Measurements from ENCODE around the gene ACTR1B. TPM values are rescaled to one million over a fixed set of nuclear protein-coding genes. Genes with fewer than 3 reads are reported as not detected.
A peak's percentile ranks its signal among the peaks of the same experiment; 100 is the strongest.
"Not testable (repeated sequence)": the region's sequence is repeated elsewhere in the genome, so short reads cannot be mapped to it uniquely, and the experiment has no call there.

ACTR1B gene
- total RNA-seq, 1 donor from 2014 or later = 28.9 TPM

DNA sequence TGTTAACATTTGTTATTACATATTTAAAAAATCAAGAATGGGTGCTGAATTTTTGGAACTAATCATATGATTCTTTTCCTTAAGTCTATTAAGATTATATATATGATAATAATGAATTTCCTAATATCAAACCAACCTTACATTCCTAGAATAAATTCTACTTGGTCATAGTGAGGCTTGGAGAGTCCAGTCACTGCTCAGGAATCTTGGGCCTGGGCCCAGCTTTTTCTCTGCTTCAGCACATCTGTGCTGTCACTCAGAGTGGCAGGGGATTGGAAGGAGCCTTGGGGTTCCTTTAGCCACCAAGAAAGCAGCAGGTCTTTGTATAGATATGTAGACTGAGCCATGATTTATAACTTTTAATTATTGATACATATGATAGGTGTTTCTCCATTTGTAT is 29.6 kb upstream of the ACTR1B start:
- DNase-seq (ENCODE audit: low spot score in 2 of 2) (no peak), FAIRE-seq (no peak)

- no peak for FAIRE-seq
- DNase-seq (ENCODE audit: low spot score in 2 of 2) = no peak
These were observed 27.3 kb upstream of the ACTR1B start for GRCh38 chr2:97691166-97691565.

- no peak for FAIRE-seq
- DNase-seq (ENCODE audit: low spot score in 2 of 2) = no peak
These were observed 24.4 kb upstream of the ACTR1B start for GRCh38 chr2:97688062-97688827.

GRCh38 chr2:97687235-97687634 is 23.4 kb upstream of the ACTR1B start:
- not testable (repeated sequence) for FAIRE-seq; DNase-seq (ENCODE audit: low spot score in 2 of 2)

GRCh38 chr2:97678298-97678697 is 14.5 kb upstream of the ACTR1B start:
- FAIRE-seq (no peak), DNase-seq (ENCODE audit: low spot score in 2 of 2) (no peak)

- FAIRE-seq (no peak), DNase-seq (ENCODE audit: low spot score in 2 of 2) (no peak)
These were observed 13.6 kb upstream of the ACTR1B start for GRCh38 chr2:97677480-97677879.

- DNase-seq (ENCODE audit: low spot score in 2 of 2) (no peak), FAIRE-seq (no peak)
These were observed 12.8 kb upstream of the ACTR1B start for GRCh38 chr2:97676620-97677019.

- no peak for FAIRE-seq
- DNase-seq (ENCODE audit: low spot score in 2 of 2) = no peak
These were observed 11.7 kb upstream of the ACTR1B start for GRCh38 chr2:97675430-97676113.

GRCh38 chr2:97673915-97674283 is 10.1 kb upstream of the ACTR1B start:
- no peak for FAIRE-seq
- DNase-seq (ENCODE audit: low spot score in 2 of 2) = no peak

GRCh38 chr2:97673182-97673914 is 9.5 kb upstream of the ACTR1B start:
- no peak for DNase-seq (ENCODE audit: low spot score in 2 of 2)
- FAIRE-seq = no peak

GRCh38 chr2:97672606-97673140 is 8.8 kb upstream of the ACTR1B start:
- DNase-seq (ENCODE audit: low spot score in 2 of 2); FAIRE-seq: not testable (repeated sequence)

- no peak for DNase-seq (ENCODE audit: low spot score in 2 of 2)
- FAIRE-seq = no peak
These were observed 7.7 kb upstream of the ACTR1B start for GRCh38 chr2:97671526-97671925.

GRCh38 chr2:97670471-97670870 is 6.6 kb upstream of the ACTR1B start:
- FAIRE-seq = no peak
- no peak for DNase-seq (ENCODE audit: low spot score in 2 of 2)

DNA sequence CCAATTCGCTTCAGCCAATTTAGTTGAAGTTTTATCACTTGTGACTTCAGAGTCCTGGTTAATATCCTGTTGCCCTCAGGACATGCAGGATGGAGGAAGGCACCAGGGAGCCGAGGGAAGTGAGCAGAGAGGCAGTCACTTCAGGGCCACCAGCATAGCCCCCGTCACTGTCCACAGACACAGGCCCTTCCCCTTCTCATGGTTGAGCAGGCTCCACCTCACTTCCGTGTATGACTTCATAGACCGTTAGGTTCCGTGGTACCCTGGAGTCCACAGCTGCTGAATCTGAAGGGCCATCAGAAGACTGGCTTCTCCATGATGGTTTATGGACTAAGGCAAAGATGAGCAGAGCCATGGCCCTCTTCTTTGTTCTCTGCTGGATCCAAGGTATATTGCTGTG is 5.6 kb upstream of the ACTR1B start, which contains the start of gene C2orf92:
Gene C2orf92, plus strand, starts transcription at position 266 of the 400 bp plus-strand sequence. Its CDS starts 76 bp downstream, at position 342.
- FAIRE-seq (no peak), DNase-seq (ENCODE audit: low spot score in 2 of 2) (no peak)

DNA sequence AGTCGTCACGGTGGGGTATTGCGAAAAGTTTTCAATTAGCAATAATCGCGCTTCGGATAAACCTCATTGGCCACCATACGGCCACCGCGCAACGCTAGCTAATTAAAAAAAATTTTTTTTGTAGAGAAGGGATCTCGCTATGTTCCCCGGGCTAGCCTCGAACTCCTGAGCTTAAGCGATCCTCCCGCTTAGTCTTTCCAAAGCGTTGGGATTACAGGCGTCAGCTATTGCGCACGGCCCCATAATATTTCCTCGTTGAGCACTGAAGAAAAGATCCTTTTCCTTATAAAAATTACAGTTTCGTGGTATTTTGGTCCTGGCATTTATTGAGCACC is 759 bp upstream of the ACTR1B start:
- DNase-seq (ENCODE audit: low spot score in 2 of 2) (no peak), FAIRE-seq (no peak)

GRCh38 chr2:97663626-97663961 is 250 bp downstream of the ACTR1B start:
- FAIRE-seq (no peak), DNase-seq (ENCODE audit: low spot score in 2 of 2) (no peak)

GRCh38 chr2:97662895-97663625 is 784 bp downstream of the ACTR1B start:
- no peak for FAIRE-seq

GRCh38 chr2:97662386-97662894 is 1.4 kb downstream of the ACTR1B start:
- DNase-seq (ENCODE audit: low spot score in 2 of 2) (no peak), FAIRE-seq (no peak)

More at GRCh38 chr2:97662895-97663625, 784 bp downstream of the ACTR1B start:
- peak; percentile 67 to 68 for DNase-seq (ENCODE audit: low spot score in 2 of 2)

- DNase-seq (ENCODE audit: low spot score in 2 of 2) (no peak), FAIRE-seq (no peak)
These were observed 1.9 kb downstream of the ACTR1B start for GRCh38 chr2:97661927-97662326.

- no peak for DNase-seq (ENCODE audit: low spot score in 2 of 2)
These were observed 3.0 kb downstream of the ACTR1B start for GRCh38 chr2:97660775-97661389.

More at GRCh38 chr2:97660775-97661389, 3.0 kb downstream of the ACTR1B start:
- FAIRE-seq = no peak

All from frontal cortex (tissue), 4 donors.